Naive B cell (primary cell): ENCODE results near the gene XKR3. TPM values are rescaled to one million over a fixed set of nuclear protein-coding genes. Genes with fewer than 3 reads are reported as not detected.
"Not testable (repeated sequence)": the region's sequence is repeated elsewhere in the genome, so short reads cannot be mapped to it uniquely, and the experiment has no call there.

Experiments used
- ATAC-seq, 2 donors: fragments of 150-1000 bp; cut with Tn5 transposase; 2 replicates each; pipeline ENCODE4 v1.10.0; 2021; ENCODE audit warnings: low read depth in 2 of 2, mild to moderate bottlenecking in 2 of 2, moderate library complexity in 2 of 2
- DNase-seq: peaks from one replicate; pipeline ENCODE4 v3.0.0; 2022
- H3K27ac Mint-ChIP-seq, 6 donors: one replicate each; pipeline ENCODE4 v1.8.0; 2020 to 2022; ENCODE audit warnings: mild to moderate bottlenecking in 6 of 6, mixed read lengths in 6 of 6, moderate library complexity in 5 of 6, inconsistent platforms in 2 of 6
- H3K27me3 Mint-ChIP-seq, 3 donors: one replicate each; pipeline ENCODE4 v1.8.0; 2021 to 2022; ENCODE audit warnings: mixed read lengths in 3 of 3, mild to moderate bottlenecking in 1 of 3
- H3K36me3 Mint-ChIP-seq, 2 donors: one replicate each; pipeline ENCODE4 v1.8.0; 2020 to 2022; ENCODE audit warnings: mixed read lengths in 2 of 2, inconsistent platforms in 1 of 2, mild to moderate bottlenecking in 1 of 2
- H3K4me1 Mint-ChIP-seq, 3 donors: one replicate each; pipeline ENCODE4 v1.8.0; 2020 to 2022; ENCODE audit warnings: mixed read lengths in 3 of 3, inconsistent platforms in 1 of 3, mild to moderate bottlenecking in 1 of 3, moderate library complexity in 1 of 3
- H3K4me3 Mint-ChIP-seq, 8 donors: one replicate each; pipeline ENCODE4 v1.8.0; 2020 to 2022; ENCODE audit warnings: mild to moderate bottlenecking in 8 of 8, mixed read lengths in 8 of 8, moderate library complexity in 8 of 8, inconsistent platforms in 2 of 8
- H3K9me3 Mint-ChIP-seq, 7 donors: one replicate each; pipeline ENCODE4 v1.8.0; 2020 to 2022; ENCODE audit warnings: mixed read lengths in 7 of 7, mild to moderate bottlenecking in 5 of 7, inconsistent platforms in 2 of 7, moderate library complexity in 1 of 7
- polyA plus RNA-seq, 6 donors: library from polyadenylated mRNA; unstranded; fragments of 300-500 nt; fragmentation: Illumina TruSeq; gene quantifications; one replicate each; pipeline ENCODE4 v1.2.3, GENCODE V29; 2021; ENCODE audit warnings: low read depth in 6 of 6

Gene XKR3
- polyA plus RNA-seq, 6 donors from 2014 or later = not detected

DNA sequence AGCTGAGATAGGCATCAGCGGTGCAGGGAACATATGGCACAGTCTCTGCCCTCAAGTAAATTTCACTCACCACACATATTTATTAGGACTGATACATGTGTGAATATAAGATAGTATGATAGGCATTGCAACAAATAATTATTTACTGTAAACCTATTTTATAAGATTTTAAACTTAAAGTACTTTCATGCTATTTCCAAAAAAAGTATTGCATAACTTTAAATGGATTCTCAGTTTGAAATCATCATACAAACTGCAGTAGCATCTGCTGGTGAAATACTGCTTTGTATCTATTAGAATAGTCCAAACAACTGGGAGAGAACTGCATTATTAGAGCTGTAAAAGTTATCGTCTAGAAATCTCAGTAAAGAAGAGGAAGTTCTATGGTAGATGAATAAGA lies 63.0 kb downstream of the XKR3 start:
- H3K4me1 Mint-ChIP-seq, DNase-seq, H3K36me3 Mint-ChIP-seq, H3K4me3 Mint-ChIP-seq, ATAC-seq, H3K27me3 Mint-ChIP-seq, H3K27ac Mint-ChIP-seq, H3K9me3 Mint-ChIP-seq: not testable (repeated sequence)

DNA sequence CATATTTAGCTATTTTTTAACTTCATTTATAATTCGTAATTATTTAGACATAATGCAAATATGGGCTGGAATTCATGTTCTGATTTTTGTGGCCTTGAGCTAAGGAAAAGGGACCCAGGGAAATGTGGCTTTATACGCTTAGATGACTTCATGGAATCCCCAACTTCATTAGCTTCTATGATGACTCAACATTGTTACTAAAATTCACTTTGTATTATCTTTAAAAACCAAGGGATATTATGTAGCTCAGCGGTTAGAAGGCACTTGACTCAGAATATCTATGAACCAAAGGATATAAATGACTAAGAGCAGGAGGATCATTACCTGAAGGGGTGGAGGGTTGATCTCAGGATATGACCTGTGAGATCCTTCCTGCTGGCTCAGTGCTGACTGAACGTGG lies 64.8 kb downstream of the XKR3 start:
- H3K27ac Mint-ChIP-seq, H3K27me3 Mint-ChIP-seq, H3K9me3 Mint-ChIP-seq, DNase-seq, H3K4me3 Mint-ChIP-seq, H3K4me1 Mint-ChIP-seq, ATAC-seq, H3K36me3 Mint-ChIP-seq: not testable (repeated sequence)

DNA sequence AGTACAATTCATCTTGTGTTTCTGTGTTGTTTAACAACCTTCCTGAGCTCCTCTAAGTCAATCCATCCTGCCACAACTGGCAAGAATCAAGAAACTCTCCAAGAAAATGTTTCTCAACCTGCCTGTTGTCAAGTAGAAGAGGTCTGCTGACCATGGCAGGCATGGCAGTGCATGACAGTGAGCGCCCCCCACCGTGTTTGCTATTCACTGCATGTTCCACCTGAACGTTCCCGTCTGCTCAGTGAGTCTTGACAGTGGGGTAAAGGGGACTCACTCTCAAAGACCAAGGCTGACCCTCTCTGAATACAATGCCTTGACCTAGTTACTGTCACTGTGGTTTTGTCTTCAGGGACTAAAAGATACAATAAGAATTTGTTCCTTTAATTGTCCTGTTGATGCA lies 75.9 kb downstream of the XKR3 start:
- H3K36me3 Mint-ChIP-seq, DNase-seq, H3K4me3 Mint-ChIP-seq, H3K27ac Mint-ChIP-seq, H3K27me3 Mint-ChIP-seq, ATAC-seq, H3K4me1 Mint-ChIP-seq: not testable (repeated sequence)
- peaks cover 0 to 21% (median 11%) of the 10 kb centered on the region in 7 donors for H3K9me3 Mint-ChIP-seq

DNA sequence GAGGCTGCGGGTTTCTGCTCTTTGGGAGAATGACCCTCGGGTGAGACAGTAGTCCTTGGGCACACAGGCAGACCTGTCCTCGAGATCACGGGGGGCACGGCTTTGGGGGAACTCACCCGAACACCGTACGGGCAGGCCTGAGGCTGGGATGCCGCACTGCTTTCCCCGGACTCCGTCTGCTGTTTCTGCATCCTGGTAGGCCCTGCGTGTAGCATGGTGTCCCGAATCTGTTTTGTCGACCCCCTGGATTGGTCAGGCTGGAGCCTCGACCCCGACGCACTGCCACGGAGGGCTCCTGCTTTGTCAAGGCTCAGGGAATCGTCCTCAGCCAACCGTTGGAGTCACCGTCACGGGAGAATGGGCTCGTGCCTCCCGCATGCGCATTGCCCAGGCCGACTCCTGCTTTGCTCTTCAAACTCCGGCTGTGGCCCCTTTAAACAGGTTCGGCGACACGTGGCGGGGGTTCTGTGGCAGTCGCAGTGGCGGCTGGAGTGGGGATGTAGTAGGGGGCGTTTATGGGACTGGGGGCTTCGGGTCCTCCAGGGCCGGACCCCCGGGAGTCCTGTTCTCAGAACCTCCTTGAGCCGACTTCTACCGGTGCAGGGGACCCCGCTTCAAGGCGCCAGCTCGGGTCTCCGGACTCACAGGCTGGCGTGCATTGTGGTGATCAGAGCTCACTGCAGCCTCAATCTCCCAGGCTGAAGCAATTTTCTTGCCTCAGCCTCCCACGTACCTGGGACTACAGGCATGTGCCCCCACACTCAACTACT lies 76.9 kb downstream of the XKR3 start:
- H3K9me3 Mint-ChIP-seq = peaks cover 0 to 19% (median 9%) of the 10 kb centered on the region in 7 donors
- H3K4me3 Mint-ChIP-seq = peak overlapping the region in 1 of 8 donors; percentile 6
- not testable (repeated sequence) for DNase-seq, H3K27ac Mint-ChIP-seq, H3K27me3 Mint-ChIP-seq, H3K4me1 Mint-ChIP-seq, H3K36me3 Mint-ChIP-seq, ATAC-seq

DNA sequence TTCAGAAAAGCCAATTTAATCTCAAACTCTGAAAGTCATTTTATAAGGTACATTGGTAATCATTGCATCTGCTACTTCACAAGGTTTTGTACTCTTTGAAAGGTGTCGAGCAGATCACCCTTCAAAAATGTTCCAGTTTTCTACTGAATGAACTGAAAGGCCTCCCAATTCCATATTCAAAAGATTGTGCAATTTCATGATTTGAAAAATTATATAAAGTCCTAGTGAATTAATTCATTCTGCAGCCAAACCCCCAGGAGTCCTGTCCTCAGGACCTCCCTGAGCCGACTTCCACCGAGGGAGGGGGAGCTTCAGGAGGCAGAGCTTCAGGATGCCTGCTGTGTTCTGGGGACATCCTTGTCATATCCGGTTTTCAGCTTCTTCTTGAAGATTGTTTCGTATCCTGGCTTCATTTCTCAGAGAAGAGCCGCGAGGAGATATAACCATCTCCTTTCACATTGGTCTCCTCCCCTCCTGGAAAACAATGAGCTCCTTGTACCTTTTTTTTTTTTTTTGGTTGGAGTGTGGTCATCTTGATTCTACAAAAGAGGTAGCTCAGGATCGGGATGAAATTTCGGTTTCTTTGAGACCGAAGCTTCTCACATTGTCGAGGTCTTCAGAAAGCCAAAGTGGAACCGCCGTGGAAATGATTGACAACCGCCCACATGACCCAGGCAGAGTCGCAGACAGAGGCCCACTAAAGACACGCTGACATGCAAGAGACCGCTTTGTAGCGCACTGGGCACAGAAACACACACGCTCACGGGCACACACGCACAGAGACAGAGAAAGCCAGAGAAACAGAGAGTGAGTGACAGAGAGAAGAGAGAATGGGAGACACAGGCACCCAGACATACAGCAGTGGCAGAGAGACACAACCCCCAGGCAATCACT lies 77.7 kb downstream of the XKR3 start:
- not testable (repeated sequence) for DNase-seq, H3K4me1 Mint-ChIP-seq, H3K36me3 Mint-ChIP-seq, H3K27me3 Mint-ChIP-seq, H3K4me3 Mint-ChIP-seq, ATAC-seq, H3K27ac Mint-ChIP-seq
- peaks cover 0 to 11% (median under 1%) of the 10 kb centered on the region in 7 donors for H3K9me3 Mint-ChIP-seq

DNA sequence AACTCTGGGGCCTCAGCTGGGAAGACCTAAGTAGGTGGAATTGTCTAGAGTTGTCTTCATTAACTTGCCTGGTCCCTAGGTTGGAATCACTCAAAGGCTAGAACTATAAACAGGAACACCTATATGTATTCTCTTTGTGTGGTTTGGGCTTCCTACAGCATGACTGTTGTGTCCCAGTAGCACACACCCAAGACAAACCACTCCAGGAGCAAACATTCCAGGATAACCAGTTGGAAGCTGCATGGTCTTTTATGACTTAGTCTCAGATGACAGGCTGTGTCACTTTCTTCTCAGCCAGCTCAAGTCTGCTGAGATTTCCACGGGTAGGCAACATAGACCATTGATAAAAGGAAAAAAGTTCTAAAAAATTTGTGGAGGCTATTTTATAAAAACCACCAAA lies 90.9 kb downstream of the XKR3 start:
- not testable (repeated sequence) for H3K27ac Mint-ChIP-seq, H3K9me3 Mint-ChIP-seq, H3K4me3 Mint-ChIP-seq, H3K4me1 Mint-ChIP-seq, H3K36me3 Mint-ChIP-seq, H3K27me3 Mint-ChIP-seq, DNase-seq, ATAC-seq

Other genes with a start within 250 kb of the XKR3 start
- gene CCT8L2, start 232.6 kb downstream of the XKR3 start, polyA plus RNA-seq = not detected
- not detected for gene GAB4, start 182.8 kb upstream of the XKR3 start, polyA plus RNA-seq